Astrocyte (in vitro differentiated cells and primary cell): ENCODE data around the gene OLFM2. TPM values are rescaled to one million over a fixed set of nuclear protein-coding genes. Genes with fewer than 3 reads are reported as not detected.
A peak's percentile ranks its signal among the peaks of the same experiment; 100 is the strongest.

Experiments used
- DNase-seq: peaks from one replicate; pipeline ENCODE4 v3.0.0-alpha.2; 2010; ENCODE audit warnings: low read depth
- FAIRE-seq: peaks from 2 replicates; lab custom pipeline; 2011; peaks lifted over from hg19 to GRCh38; lab: Jason Lieb, UNC
- H2AFZ ChIP-seq: 2 replicates; pipeline ENCODE4 v1.6.0; 2012; ENCODE audit warnings: low read depth, low read length, inconsistent platforms
- H3K27ac ChIP-seq: 2 replicates; pipeline ENCODE4 v1.5.1; 2011; ENCODE audit warnings: low read depth, low read length, inconsistent platforms
- H3K27me3 ChIP-seq: 2 replicates; pipeline ENCODE4 v1.6.0; 2011; ENCODE audit warnings: low read length, inconsistent platforms; ENCODE audit not compliant: insufficient read depth
- H3K36me3 ChIP-seq: 2 replicates; pipeline ENCODE4 v1.5.1; 2011; ENCODE audit warnings: low read length, inconsistent platforms; ENCODE audit not compliant: insufficient read depth
- H3K4me1 ChIP-seq: 2 replicates; pipeline ENCODE4 v1.5.1; 2011; ENCODE audit warnings: low read length, inconsistent platforms; ENCODE audit not compliant: insufficient read depth
- H3K4me2 ChIP-seq: 2 replicates; pipeline ENCODE4 v1.6.0; 2012; ENCODE audit warnings: low read length, inconsistent platforms
- H3K4me3 ChIP-seq: 2 replicates; pipeline ENCODE4 v1.5.1; 2011; ENCODE audit warnings: low read depth, mild to moderate bottlenecking, low read length, inconsistent platforms; ENCODE audit not compliant: insufficient read depth
- H3K79me2 ChIP-seq: 2 replicates; pipeline ENCODE4 v1.6.0; 2012; ENCODE audit warnings: mild to moderate bottlenecking, low read length, inconsistent platforms; ENCODE audit not compliant: insufficient read depth
- H3K9ac ChIP-seq: 2 replicates; pipeline ENCODE4 v1.6.0; 2012; ENCODE audit warnings: mild to moderate bottlenecking, low read length, inconsistent platforms
- H3K9me3 ChIP-seq: 2 replicates; pipeline ENCODE4 v1.5.1; 2012; ENCODE audit warnings: low read depth, mild to moderate bottlenecking, low read length, inconsistent platforms; ENCODE audit not compliant: insufficient read depth
- H4K20me1 ChIP-seq: 2 replicates; pipeline ENCODE4 v1.6.0; 2012; ENCODE audit warnings: low read length, inconsistent platforms; ENCODE audit not compliant: insufficient read depth
- H3K27ac Mint-ChIP-seq: one replicate; pipeline ENCODE4 v1.8.0; 2021; ENCODE audit warnings: mild to moderate bottlenecking, mixed read lengths; ENCODE audit not compliant: unreplicated experiment
- H3K27me3 Mint-ChIP-seq: one replicate; pipeline ENCODE4 v1.8.0; 2021; ENCODE audit warnings: low read depth, mixed read lengths; ENCODE audit not compliant: unreplicated experiment
- H3K36me3 Mint-ChIP-seq: one replicate; pipeline ENCODE4 v1.8.0; 2021; ENCODE audit warnings: low read depth, mixed read lengths; ENCODE audit not compliant: unreplicated experiment
- H3K4me1 Mint-ChIP-seq: one replicate; pipeline ENCODE4 v1.8.0; 2021; ENCODE audit warnings: low read depth, mixed read lengths; ENCODE audit not compliant: unreplicated experiment
- H3K4me3 Mint-ChIP-seq: one replicate; pipeline ENCODE4 v1.8.0; 2021; ENCODE audit warnings: mild to moderate bottlenecking, moderate library complexity, mixed read lengths; ENCODE audit not compliant: unreplicated experiment
- H3K9me3 Mint-ChIP-seq: one replicate; pipeline ENCODE4 v1.8.0; 2021; ENCODE audit warnings: mild to moderate bottlenecking, mixed read lengths; ENCODE audit not compliant: unreplicated experiment
- CTCF ChIP-seq: IDR thresholded peaks from 2 replicates; pipeline ENCODE4 v1.5.1; 2011; ENCODE audit warnings: low read depth, mild to moderate bottlenecking, inconsistent platforms, low read length, moderate library complexity; ENCODE audit not compliant: insufficient read depth
- EZH2 ChIP-seq: IDR thresholded peaks from 2 replicates; pipeline ENCODE4 v1.6.1; 2012; ENCODE audit warnings: mild to moderate bottlenecking, low read length, inconsistent platforms; ENCODE audit not compliant: insufficient read depth
- total RNA-seq: library from RNA; stranded (reverse); gene quantifications from 2 replicates; pipeline ENCODE4 v1.2.1, GENCODE V29; 2021

The OLFM2 gene
- total RNA-seq, 1 donor from 2014 or later, result 71.3 TPM

GRCh38 chr19:9961103-9961502 is 24.8 kb upstream of the OLFM2 start:
- no peak overlapping the region for H3K4me2 ChIP-seq
- H3K27me3 Mint-ChIP-seq, result peaks cover 7% of the 10 kb centered on the region
- H3K27ac ChIP-seq, result no peak overlapping the region
- no peak overlapping the region for H3K4me3 Mint-ChIP-seq
- no peaks in the 10 kb centered on the region for H3K79me2 ChIP-seq
- DNase-seq, result no peak
- no peak overlapping the region for H2AFZ ChIP-seq
- no peak overlapping the region for H3K27ac Mint-ChIP-seq
- H3K9ac ChIP-seq, result no peak overlapping the region
- no peaks in the 10 kb centered on the region for H3K36me3 ChIP-seq
- H3K9me3 ChIP-seq, result no peaks in the 10 kb centered on the region
- peaks cover 4% of the 10 kb centered on the region for H3K4me1 ChIP-seq
- H3K27me3 ChIP-seq, result peaks cover 2% of the 10 kb centered on the region
- H4K20me1 ChIP-seq, result no peaks in the 10 kb centered on the region
- peaks cover 4% of the 10 kb centered on the region for H3K4me1 Mint-ChIP-seq
- no peak for TF ChIP-seq EZH2
- no peak for TF ChIP-seq CTCF
- peaks cover 5% of the 10 kb centered on the region for H3K36me3 Mint-ChIP-seq
- no peak for FAIRE-seq
- H3K4me3 ChIP-seq, result no peak overlapping the region
- H3K9me3 Mint-ChIP-seq, result peaks cover 2% of the 10 kb centered on the region

- Histone ChIP-seq H4K20me1 (no peaks in the 10 kb centered on the region), H3K27me3 (no peaks in the 10 kb centered on the region), H3K36me3 (no peaks in the 10 kb centered on the region), H2AFZ (no peak overlapping the region), H3K27ac (no peak overlapping the region), H3K9me3 (no peaks in the 10 kb centered on the region), H3K9ac (peak overlapping the region; percentile 22), H3K4me3 (no peak overlapping the region), H3K4me2 (no peak overlapping the region), H3K4me1 (peaks cover 4% of the 10 kb centered on the region), H3K79me2 (no peaks in the 10 kb centered on the region)
- TF ChIP-seq EZH2, result no peak
- no peak for TF ChIP-seq CTCF
- Mint-ChIP-seq H3K27ac (peak overlapping the region; percentile 87), H3K4me1 (peaks cover 4% of the 10 kb centered on the region), H3K9me3 (peaks cover 2% of the 10 kb centered on the region), H3K36me3 (no peaks in the 10 kb centered on the region), H3K27me3 (peaks cover 2% of the 10 kb centered on the region), H3K4me3 (no peak overlapping the region)
- DNase-seq (peak; percentile 93), FAIRE-seq (no peak)
Observed at GRCh38 chr19:9958379-9958821, 22.1 kb upstream of the OLFM2 start.

GRCh38 chr19:9956956-9957355 is 20.6 kb upstream of the OLFM2 start:
- Histone ChIP-seq H4K20me1 (no peaks in the 10 kb centered on the region), H3K79me2 (no peaks in the 10 kb centered on the region), H3K36me3 (no peaks in the 10 kb centered on the region), H3K27ac (no peak overlapping the region), H3K4me2 (no peak overlapping the region), H2AFZ (no peak overlapping the region), H3K4me3 (no peak overlapping the region), H3K4me1 (peaks cover 4% of the 10 kb centered on the region), H3K9me3 (no peaks in the 10 kb centered on the region), H3K27me3 (no peaks in the 10 kb centered on the region), H3K9ac (no peak overlapping the region)
- Mint-ChIP-seq H3K27me3 (peaks cover 6% of the 10 kb centered on the region), H3K9me3 (peaks cover 2% of the 10 kb centered on the region), H3K27ac (no peak overlapping the region), H3K36me3 (no peaks in the 10 kb centered on the region), H3K4me1 (peaks cover 4% of the 10 kb centered on the region), H3K4me3 (no peak overlapping the region)
- DNase-seq, result no peak
- FAIRE-seq, result no peak
- TF ChIP-seq EZH2 (no peak), CTCF (no peak)
